Astrocyte of the spinal cord (primary cell): ENCODE data around the gene TFIP11.

ENCODE experiments used
- DNase-seq: peaks from one replicate; pipeline ENCODE4 v3.0.0; 2011; ENCODE audit warnings: low read depth, low spot score
- H3K4me3 ChIP-seq: 2 replicates; pipeline ENCODE4 v1.5.1; 2011; ENCODE audit warnings: low read depth, mild to moderate bottlenecking, low read length, moderate library complexity
- in situ Hi-C: cut with HindIII; loops from 2 replicates; pipeline ENCODE4 v1.10.0; 2017; ENCODE audit warnings: low sequenced_read_pairs
- TF ChIP-seq, protein P1 (sequence below): IDR thresholded peaks from 2 replicates; pipeline ENCODE4 v1.5.1; 2012; ENCODE audit warnings: low read depth, mild to moderate bottlenecking, low read length, inconsistent platforms

Gene TFIP11

DNA sequence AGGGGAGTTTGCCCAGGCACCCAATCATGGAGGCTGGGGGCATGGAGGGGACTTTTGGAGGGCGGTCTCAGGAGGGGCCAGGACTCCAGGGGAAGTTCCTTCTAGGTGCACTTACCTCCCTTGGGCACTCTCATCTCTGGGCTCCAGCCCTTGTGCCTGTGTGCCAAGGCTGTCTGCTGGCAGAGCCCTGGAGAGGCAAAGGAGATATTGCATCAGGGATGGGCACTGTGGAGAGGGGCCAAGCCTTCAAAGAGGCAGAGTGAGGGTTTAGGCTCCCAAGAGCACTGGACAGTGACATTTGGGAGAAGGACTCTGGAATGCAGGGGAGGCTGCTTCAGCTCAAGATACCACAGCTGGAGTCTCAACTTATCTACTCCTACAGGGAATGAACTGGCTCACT lies 32.2 kb upstream of the TFIP11 start:
- H3K4me3 ChIP-seq, result no peak overlapping the region
- in situ Hi-C loops, result no loop called here
- no peak for DNase-seq
- TF ChIP-seq, protein P1, sequence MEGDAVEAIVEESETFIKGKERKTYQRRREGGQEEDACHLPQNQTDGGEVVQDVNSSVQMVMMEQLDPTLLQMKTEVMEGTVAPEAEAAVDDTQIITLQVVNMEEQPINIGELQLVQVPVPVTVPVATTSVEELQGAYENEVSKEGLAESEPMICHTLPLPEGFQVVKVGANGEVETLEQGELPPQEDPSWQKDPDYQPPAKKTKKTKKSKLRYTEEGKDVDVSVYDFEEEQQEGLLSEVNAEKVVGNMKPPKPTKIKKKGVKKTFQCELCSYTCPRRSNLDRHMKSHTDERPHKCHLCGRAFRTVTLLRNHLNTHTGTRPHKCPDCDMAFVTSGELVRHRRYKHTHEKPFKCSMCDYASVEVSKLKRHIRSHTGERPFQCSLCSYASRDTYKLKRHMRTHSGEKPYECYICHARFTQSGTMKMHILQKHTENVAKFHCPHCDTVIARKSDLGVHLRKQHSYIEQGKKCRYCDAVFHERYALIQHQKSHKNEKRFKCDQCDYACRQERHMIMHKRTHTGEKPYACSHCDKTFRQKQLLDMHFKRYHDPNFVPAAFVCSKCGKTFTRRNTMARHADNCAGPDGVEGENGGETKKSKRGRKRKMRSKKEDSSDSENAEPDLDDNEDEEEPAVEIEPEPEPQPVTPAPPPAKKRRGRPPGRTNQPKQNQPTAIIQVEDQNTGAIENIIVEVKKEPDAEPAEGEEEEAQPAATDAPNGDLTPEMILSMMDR, result no peak

DNA sequence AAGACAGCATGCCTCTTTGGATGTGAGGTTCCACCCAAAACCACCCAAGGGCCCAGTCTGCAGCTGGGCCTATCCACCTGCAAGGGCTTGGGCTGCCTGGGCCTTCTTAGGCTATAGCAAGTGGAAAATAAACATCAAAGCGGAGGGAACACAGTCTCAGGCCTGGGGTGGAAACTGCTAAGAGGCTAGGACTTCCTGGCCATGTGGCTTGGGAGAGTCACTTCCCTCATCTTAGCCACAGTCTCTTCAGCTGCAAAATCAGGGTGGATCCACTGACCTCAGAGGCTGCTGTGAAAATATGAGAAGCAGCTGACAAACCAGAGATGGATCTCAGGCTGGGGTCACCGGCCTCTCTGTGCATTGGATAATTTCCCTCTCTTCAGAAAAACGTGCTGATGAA lies 30.6 kb upstream of the TFIP11 start:
- in situ Hi-C loops, result no loop called here
- DNase-seq, result no peak
- TF ChIP-seq, protein P1, result no peak
- no peak overlapping the region for H3K4me3 ChIP-seq

DNA sequence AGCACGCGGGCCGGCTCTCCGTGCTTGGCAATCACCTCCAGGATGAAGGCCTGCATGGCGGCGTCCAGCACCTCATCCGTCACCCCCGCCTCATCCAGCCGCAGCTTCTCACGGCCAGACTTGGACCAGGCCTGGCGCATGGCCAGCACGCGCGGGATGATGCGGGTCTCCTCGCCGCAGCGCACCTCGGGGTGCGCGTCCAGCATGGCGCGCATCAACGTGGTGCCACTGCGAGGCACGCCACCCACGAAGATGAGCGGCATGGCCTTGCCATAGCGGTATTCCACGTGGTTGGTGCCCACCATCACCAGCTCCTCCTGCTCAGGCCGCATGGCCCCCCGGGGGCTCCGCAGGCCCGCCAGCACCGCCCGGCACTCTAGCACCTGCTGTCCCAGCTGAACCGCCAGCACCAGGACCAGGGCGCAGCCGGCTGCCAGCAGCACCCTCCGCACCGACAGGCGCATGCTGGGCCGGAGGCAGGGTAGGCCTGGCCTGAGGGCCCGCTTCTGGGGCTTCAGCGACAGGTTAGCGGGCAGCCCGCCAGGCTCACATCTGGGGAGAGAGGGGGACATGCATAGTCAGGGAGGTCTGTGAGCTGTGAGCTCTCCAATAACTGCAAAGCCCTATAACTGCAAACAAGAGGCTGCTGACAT lies 29.0 kb upstream of the TFIP11 start:
- H3K4me3 ChIP-seq, result no peak overlapping the region
- TF ChIP-seq, protein P1, result no peak
- no peak for DNase-seq
- in situ Hi-C loops, result no loop called here

DNA sequence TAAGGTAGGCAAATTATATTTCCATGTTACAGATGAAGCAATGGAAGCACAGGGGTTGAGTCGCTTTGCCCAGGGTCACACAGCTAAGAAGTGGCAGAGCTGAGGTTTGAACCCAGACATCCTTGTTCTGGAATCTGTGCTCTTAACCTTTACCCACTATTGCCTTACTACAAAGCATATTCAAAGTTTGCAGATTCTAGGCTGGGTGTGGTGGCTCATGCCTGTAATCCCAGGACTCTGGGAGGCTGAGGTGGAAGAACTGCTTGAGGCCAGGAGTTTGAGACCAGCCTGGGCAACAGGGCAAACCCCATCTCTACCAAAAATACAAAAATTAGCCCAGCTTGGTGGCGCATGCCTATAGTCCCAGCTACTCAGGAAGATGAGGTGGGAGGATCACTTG lies 27.8 kb upstream of the TFIP11 start:
- no peak overlapping the region for H3K4me3 ChIP-seq
- TF ChIP-seq, protein P1, result no peak
- no peak for DNase-seq
- in situ Hi-C loops, result no loop called here

DNA sequence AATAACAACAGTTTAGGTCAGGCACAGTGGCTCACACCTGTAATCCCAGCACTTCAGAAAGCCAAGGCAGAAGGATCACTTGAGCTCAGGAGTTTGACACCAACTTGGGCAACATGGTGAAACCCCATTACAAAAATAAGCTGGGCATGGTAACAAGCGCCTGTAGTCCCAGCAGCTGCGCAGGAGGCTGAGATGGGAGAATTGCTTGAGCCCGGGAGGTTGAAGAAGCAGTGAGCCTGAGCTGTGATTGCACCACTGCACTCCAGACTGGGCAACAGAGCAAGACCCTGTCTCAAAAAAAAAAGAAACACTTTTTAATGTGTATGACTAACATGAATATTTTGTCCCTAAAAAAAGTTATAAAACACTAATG lies 24.5 kb upstream of the TFIP11 start:
- TF ChIP-seq, protein P1, result no peak
- H3K4me3 ChIP-seq, result no peak overlapping the region
- in situ Hi-C loops, result no loop called here
- no peak for DNase-seq

DNA sequence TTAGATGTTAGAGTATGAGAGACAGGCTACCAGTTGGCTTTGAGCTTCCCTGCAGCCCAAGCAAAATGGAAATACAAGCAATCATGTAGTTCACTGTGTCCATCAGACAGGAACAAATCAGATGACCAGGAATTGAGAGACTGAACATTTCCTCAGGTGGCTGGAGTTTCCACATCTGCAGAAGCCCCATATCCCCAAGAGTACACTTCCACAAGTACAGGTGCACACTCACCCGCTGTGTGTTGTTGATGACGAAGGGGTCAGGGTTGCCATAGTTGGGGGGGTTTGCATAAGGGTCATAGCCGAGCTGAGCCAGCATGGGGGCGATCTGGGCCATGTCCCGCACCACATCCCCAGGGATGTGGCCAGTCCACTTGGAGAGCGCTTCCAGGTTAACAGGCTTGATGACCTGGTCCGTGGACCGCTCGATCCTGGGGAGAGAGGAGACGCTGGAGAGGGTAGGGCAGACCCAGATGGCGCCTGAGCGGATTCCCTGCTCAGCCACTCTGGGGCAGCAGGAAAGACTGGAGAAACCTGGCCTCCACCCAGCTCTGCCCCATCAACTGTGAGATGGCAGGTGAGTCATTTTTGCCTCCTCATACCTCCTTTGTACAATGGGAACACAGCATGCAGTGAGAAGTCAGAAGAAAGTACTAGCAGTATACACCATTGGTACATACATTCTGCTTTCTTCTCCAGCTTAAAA lies 23.9 kb upstream of the TFIP11 start:
- TF ChIP-seq, protein P1, result no peak
- no peak for DNase-seq
- in situ Hi-C loops, result no loop called here
- no peak overlapping the region for H3K4me3 ChIP-seq

DNA sequence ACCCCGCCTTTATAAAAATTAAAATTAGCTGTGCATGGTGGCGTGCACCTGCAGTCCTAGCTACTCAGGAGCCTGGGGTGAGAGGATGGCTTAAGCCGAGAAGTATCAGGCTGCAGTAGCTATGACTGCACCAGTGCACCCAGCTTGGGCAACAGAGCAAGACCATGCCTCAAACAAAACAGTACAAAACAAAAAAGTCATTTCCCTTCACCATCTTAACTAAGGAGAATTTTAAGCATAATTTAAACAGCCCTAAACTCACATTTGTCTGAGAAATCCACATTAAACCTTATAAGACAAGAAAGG lies 23.3 kb upstream of the TFIP11 start:
- in situ Hi-C loops, result no loop called here
- DNase-seq, result no peak
- no peak overlapping the region for H3K4me3 ChIP-seq
- TF ChIP-seq, protein P1, result no peak
